Parathyroid adenoma (tissue), 2 donors: ENCODE data around the gene MRPL10.

Experiments used
- H2AFZ ChIP-seq: fragments of 300-600 bp; sonication (generic); one replicate; pipeline ENCODE4 v1.7.0; 2017; ENCODE audit warnings: antibody characterized with exemption, mild to moderate bottlenecking
- H3K27ac ChIP-seq: fragments of 300-600 bp; sonication (generic); one replicate; pipeline ENCODE4 v1.7.0; 2017
- H3K27me3 ChIP-seq: fragments of 300-600 bp; sonication (generic); one replicate; pipeline ENCODE4 v1.7.0; 2017; ENCODE audit warnings: low read length; ENCODE audit not compliant: control insufficient read depth, insufficient read depth
- H3K36me3 ChIP-seq: fragments of 300-600 bp; sonication (generic); one replicate; pipeline ENCODE4 v1.7.0; 2017; ENCODE audit warnings: low read length; ENCODE audit not compliant: control insufficient read depth, insufficient read depth
- H3K4me1 ChIP-seq: fragments of 300-600 bp; sonication (generic); one replicate; pipeline ENCODE4 v1.7.0; 2017; ENCODE audit warnings: control low read depth
- H3K4me2 ChIP-seq: fragments of 300-600 bp; sonication (generic); one replicate; pipeline ENCODE4 v1.7.0; 2017; ENCODE audit warnings: low read length
- H3K4me3 ChIP-seq: fragments of 300-600 bp; sonication (generic); one replicate; pipeline ENCODE4 v1.7.0; 2017; ENCODE audit warnings: low read depth, low read length
- H3K79me2 ChIP-seq: fragments of 300-600 bp; sonication (generic); one replicate; pipeline ENCODE4 v1.7.0; 2017; ENCODE audit warnings: control low read depth
- H3K9ac ChIP-seq: fragments of 300-600 bp; sonication (generic); one replicate; pipeline ENCODE4 v1.7.0; 2017; ENCODE audit warnings: mild to moderate bottlenecking
- H3K9me3 ChIP-seq: fragments of 300-600 bp; sonication (generic); one replicate; pipeline ENCODE4 v1.7.0; 2017; ENCODE audit warnings: low read length; ENCODE audit not compliant: control insufficient read depth
- CTCF ChIP-seq: fragments of 300-600 bp; sonication (generic); IDR thresholded peaks from one replicate; pipeline ENCODE4 v1.7.0; 2017; ENCODE audit warnings: antibody characterized with exemption, mild to moderate bottlenecking
- donor health status: primary hyperparathyroidism.

The MRPL10 gene

GRCh38 chr17:47872019-47872650, 40.8 kb upstream of the MRPL10 start:
- H3K27me3 ChIP-seq = no peaks in the 10 kb centered on the region
- H3K4me2 ChIP-seq = no peak overlapping the region
- no peak for TF ChIP-seq CTCF
- no peak overlapping the region for H2AFZ ChIP-seq
- H3K36me3 ChIP-seq = no peaks in the 10 kb centered on the region
- H3K27ac ChIP-seq = no peak overlapping the region
- no peak overlapping the region for H3K9ac ChIP-seq
- H3K4me1 ChIP-seq = peaks cover 15% of the 10 kb centered on the region
- H3K4me3 ChIP-seq = no peak overlapping the region
- no peaks in the 10 kb centered on the region for H3K9me3 ChIP-seq
- no peaks in the 10 kb centered on the region for H3K79me2 ChIP-seq

GRCh38 chr17:47871048-47871447, 39.7 kb upstream of the MRPL10 start:
- Histone ChIP-seq H3K36me3 (no peaks in the 10 kb centered on the region), H3K9ac (no peak overlapping the region), H3K4me1 (peaks cover 15% of the 10 kb centered on the region), H3K4me2 (no peak overlapping the region), H3K4me3 (no peak overlapping the region), H3K27ac (no peak overlapping the region), H3K27me3 (no peaks in the 10 kb centered on the region), H3K79me2 (no peaks in the 10 kb centered on the region), H3K9me3 (no peaks in the 10 kb centered on the region), H2AFZ (no peak overlapping the region)
- TF ChIP-seq CTCF = no peak

GRCh38 chr17:47870056-47870455, 38.7 kb upstream of the MRPL10 start:
- Histone ChIP-seq H3K27me3 (no peaks in the 10 kb centered on the region), H2AFZ (no peak overlapping the region), H3K9ac (no peak overlapping the region), H3K4me2 (no peak overlapping the region), H3K79me2 (no peaks in the 10 kb centered on the region), H3K27ac (no peak overlapping the region), H3K4me3 (no peak overlapping the region), H3K36me3 (no peaks in the 10 kb centered on the region), H3K9me3 (no peaks in the 10 kb centered on the region), H3K4me1 (peaks cover 11% of the 10 kb centered on the region)
- no peak for TF ChIP-seq CTCF

- no peaks in the 10 kb centered on the region for H3K79me2 ChIP-seq
- H3K4me3 ChIP-seq = no peak overlapping the region
- H3K9ac ChIP-seq = no peak overlapping the region
- H3K27me3 ChIP-seq = no peaks in the 10 kb centered on the region
- no peak overlapping the region for H3K27ac ChIP-seq
- H3K4me2 ChIP-seq = no peak overlapping the region
- no peaks in the 10 kb centered on the region for H3K36me3 ChIP-seq
- TF ChIP-seq CTCF = no peak
- H3K4me1 ChIP-seq = peaks cover 9% of the 10 kb centered on the region
- peak overlapping the region; percentile 23 for H2AFZ ChIP-seq
- no peaks in the 10 kb centered on the region for H3K9me3 ChIP-seq
These were observed 37.8 kb upstream of the MRPL10 start for GRCh38 chr17:47869114-47869513.
